PFSK-1 (cell line): ENCODE measurements around the gene SHOX.

Source experiments
- FOXP2 ChIP-seq: optimal IDR thresholded peaks from 2 replicates; pipeline ENCODE3; 2011; ENCODE audit warnings: borderline replicate concordance, control low read depth, inconsistent platforms; ENCODE audit not compliant: insufficient read depth; ENCODE audit errors: extremely low read length, extremely low read depth
- POLR2AphosphoS5 ChIP-seq: IDR thresholded peaks from 2 replicates; pipeline ENCODE4 v1.6.1; 2012; ENCODE audit warnings: low read depth, mild to moderate bottlenecking, control low read depth, low read length, moderate library complexity
- REST ChIP-seq, 2 experiments: IDR thresholded peaks; 2 replicates each; pipeline versions ENCODE4 v1.6.1 to v1.8.0; 2011 to 2012; ENCODE audit warnings: low read depth in 2 of 2, low read length in 2 of 2, control low read depth in 1 of 2, inconsistent platforms in 1 of 2, mild to moderate bottlenecking in 1 of 2, moderate library complexity in 1 of 2; ENCODE audit not compliant: insufficient read depth in 1 of 2
- SIN3A ChIP-seq: IDR thresholded peaks from 2 replicates; pipeline ENCODE4 v1.6.1; 2012; ENCODE audit warnings: mild to moderate bottlenecking, low read length, moderate library complexity, borderline replicate concordance; ENCODE audit not compliant: insufficient read depth
- TAF1 ChIP-seq: IDR thresholded peaks from 2 replicates; pipeline ENCODE4 v1.6.1; 2012; ENCODE audit warnings: low read length, control low read depth, borderline replicate concordance; ENCODE audit not compliant: insufficient read depth

DNA sequence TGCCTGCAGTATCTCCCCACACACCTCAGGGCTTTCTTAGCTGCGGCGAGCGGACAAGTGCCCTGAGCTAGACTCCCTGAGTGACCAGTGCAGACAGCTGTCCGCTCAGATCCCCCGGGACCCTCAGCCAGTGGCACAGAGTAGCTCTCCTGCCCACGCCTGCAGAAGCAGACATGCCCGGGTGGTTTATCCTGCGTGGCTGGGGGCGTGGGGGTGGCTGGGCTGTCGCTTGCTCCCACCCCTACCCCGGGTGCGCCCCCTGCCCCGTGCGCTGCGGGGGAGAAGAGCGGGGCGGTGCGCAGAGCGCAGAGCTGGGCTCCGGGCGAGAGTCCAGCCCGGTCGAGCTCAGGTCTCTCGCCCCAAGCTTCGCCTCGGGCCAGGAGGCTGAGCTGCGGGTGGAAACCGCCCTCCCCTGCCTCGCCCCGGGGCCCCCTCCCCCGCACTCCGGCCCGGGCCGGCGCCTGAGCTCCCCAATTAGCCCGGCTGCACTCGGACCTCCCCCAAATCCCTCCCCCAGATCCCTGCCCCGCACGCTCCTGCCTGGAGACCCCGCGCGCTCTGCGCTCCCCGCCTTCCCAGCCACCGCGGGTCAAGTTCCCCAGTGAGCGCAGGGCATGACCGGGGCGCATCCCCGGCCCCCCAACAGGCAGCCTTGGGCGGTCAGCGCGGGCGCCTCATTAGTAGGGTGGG is 11.7 kb upstream of the SHOX start:
- TF ChIP-seq POLR2AphosphoS5 (no peak), TAF1 (no peak), REST (IDR thresholded peaks at IDR 0.05; ENCODE audit: insufficient read depth in 1 of 2, low read depth in 2 of 2, low read length in 2 of 2) (no peak), SIN3A (no peak), FOXP2 (no peak)
